HL-60 (cell line): ENCODE results near the gene ADAMTS14.

Experiments used
- CTCF ChIP-seq: IDR thresholded peaks from one replicate; pipeline ENCODE4 v1.5.1; 2011; ENCODE audit warnings: low read length, control low read depth, inconsistent platforms; ENCODE audit not compliant: insufficient read depth
- POLR2AphosphoS5 ChIP-seq: IDR thresholded peaks from 2 replicates; pipeline ENCODE4 v1.6.1; 2012; ENCODE audit warnings: low read depth

GRCh38 chr10:70699659-70700174, 27.4 kb downstream of the ADAMTS14 start:
- no peak for TF ChIP-seq CTCF
- no peak for TF ChIP-seq POLR2AphosphoS5
